ENCODE results near the gene SND1. TPM values are rescaled to one million over a fixed set of nuclear protein-coding genes. Genes with fewer than 3 reads are reported as not detected.

SND1 gene
- total and polyA plus RNA-seq, 10 of the 15 experiments (the other 5 are each of a cell fraction or from before 2014, with no cell fraction given), result 52.4 to 270 (median 146) TPM

DNA sequence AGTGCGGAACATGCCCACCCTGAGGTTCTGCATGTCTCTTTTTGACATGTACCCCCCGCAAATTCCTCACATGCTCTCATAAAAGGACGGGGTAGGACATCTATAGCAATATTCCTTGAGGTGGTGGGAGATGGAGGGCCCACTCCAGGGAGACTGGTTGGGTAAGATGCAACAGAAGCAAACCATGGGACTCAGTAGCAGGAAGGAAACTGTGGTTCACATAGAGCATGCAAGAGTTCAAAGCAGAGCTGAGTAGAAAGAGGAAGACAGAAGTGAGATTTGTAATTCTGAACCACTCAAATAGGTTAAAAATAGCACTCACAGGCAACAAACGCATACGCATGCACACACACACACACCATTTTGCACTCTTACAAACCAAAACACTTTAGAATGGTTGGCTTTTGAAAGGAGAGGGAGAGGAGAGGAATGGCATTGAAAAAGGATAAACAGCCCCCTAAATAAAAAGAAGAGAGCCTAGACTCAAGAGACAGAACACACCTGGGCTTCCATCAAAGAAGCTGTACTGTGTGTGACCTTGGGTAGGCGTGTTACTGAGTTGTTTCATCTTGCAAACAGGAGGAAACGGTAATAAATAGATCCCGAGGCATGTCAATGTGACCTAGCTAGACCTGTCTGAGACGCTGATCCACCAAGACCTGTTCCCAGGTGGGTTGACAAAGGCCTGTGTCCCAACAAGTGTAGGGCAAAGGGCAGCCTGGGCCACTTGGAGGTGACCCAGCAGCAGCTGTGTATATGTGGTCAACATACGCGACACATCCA is 456.8 kb downstream of the SND1 start (continued):
- no peak for TF ChIP-seq HDAC6 (IDR thresholded peaks at IDR 0.05; ENCODE audit: unreplicated experiment)
- 0 out of 2 replicates have a peak, but pooled peaks have one; percentile 14 for TF ChIP-seq TCF3 (IDR thresholded peaks at IDR 0.05; ENCODE audit: borderline replicate concordance, insufficient read depth, low read depth, low read length)
- TF ChIP-seq HDGF (IDR thresholded peaks at IDR 0.05), result peak; percentile 55; the same call in 1 of the 2 replicates
- no peak for TF ChIP-seq RB1 (IDR thresholded peaks at IDR 0.05; ENCODE audit: borderline replicate concordance)
- TF ChIP-seq POLR2A (IDR thresholded peaks at IDR 0.05; ENCODE audit: low read depth, low read length), result no peak
- peak; percentile 23; the same call in 1 of the 2 replicates for TF ChIP-seq TAF1 (IDR thresholded peaks at IDR 0.05; ENCODE audit: borderline replicate concordance, low read depth, low read length)
- TF ChIP-seq PAX8 (IDR thresholded peaks at IDR 0.05), result no peak
- TF ChIP-seq RFX5 (IDR thresholded peaks at IDR 0.05; ENCODE audit: low read depth, low read length), result no peak
- no peak for TF ChIP-seq GATAD2B (conservative IDR thresholded peaks at IDR 0.05; ENCODE audit: low read depth)
- TF ChIP-seq, protein P1, sequence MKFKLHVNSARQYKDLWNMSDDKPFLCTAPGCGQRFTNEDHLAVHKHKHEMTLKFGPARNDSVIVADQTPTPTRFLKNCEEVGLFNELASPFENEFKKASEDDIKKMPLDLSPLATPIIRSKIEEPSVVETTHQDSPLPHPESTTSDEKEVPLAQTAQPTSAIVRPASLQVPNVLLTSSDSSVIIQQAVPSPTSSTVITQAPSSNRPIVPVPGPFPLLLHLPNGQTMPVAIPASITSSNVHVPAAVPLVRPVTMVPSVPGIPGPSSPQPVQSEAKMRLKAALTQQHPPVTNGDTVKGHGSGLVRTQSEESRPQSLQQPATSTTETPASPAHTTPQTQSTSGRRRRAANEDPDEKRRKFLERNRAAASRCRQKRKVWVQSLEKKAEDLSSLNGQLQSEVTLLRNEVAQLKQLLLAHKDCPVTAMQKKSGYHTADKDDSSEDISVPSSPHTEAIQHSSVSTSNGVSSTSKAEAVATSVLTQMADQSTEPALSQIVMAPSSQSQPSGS (IDR thresholded peaks at IDR 0.05; ENCODE audit: low read length), result peak; percentile 91; the same call in 1 of the 2 replicates
- TF ChIP-seq, protein P2, sequence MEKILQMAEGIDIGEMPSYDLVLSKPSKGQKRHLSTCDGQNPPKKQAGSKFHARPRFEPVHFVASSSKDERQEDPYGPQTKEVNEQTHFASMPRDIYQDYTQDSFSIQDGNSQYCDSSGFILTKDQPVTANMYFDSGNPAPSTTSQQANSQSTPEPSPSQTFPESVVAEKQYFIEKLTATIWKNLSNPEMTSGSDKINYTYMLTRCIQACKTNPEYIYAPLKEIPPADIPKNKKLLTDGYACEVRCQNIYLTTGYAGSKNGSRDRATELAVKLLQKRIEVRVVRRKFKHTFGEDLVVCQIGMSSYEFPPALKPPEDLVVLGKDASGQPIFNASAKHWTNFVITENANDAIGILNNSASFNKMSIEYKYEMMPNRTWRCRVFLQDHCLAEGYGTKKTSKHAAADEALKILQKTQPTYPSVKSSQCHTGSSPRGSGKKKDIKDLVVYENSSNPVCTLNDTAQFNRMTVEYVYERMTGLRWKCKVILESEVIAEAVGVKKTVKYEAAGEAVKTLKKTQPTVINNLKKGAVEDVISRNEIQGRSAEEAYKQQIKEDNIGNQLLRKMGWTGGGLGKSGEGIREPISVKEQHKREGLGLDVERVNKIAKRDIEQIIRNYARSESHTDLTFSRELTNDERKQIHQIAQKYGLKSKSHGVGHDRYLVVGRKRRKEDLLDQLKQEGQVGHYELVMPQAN (conservative IDR thresholded peaks at IDR 0.05), result no peak
- TF ChIP-seq PAX5 (IDR thresholded peaks at IDR 0.05; ENCODE audit: borderline replicate concordance, low read depth, low read length), result 0 out of 2 replicates have a peak, but pooled peaks have one; percentile 53
- TF ChIP-seq ZNF207 (IDR thresholded peaks at IDR 0.05; ENCODE audit: borderline replicate concordance), result no peak
- TF ChIP-seq RAD51 (IDR thresholded peaks at IDR 0.05), result no peak
- TF ChIP-seq, protein P3, sequence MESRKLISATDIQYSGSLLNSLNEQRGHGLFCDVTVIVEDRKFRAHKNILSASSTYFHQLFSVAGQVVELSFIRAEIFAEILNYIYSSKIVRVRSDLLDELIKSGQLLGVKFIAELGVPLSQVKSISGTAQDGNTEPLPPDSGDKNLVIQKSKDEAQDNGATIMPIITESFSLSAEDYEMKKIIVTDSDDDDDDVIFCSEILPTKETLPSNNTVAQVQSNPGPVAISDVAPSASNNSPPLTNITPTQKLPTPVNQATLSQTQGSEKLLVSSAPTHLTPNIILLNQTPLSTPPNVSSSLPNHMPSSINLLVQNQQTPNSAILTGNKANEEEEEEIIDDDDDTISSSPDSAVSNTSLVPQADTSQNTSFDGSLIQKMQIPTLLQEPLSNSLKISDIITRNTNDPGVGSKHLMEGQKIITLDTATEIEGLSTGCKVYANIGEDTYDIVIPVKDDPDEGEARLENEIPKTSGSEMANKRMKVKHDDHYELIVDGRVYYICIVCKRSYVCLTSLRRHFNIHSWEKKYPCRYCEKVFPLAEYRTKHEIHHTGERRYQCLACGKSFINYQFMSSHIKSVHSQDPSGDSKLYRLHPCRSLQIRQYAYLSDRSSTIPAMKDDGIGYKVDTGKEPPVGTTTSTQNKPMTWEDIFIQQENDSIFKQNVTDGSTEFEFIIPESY (IDR thresholded peaks at IDR 0.05), result no peak
- TF ChIP-seq ASH2L (IDR thresholded peaks at IDR 0.05; ENCODE audit: borderline replicate concordance, low read depth), result peak; percentile 49; the same call in 1 of the 2 replicates
- TF ChIP-seq, protein P4, sequence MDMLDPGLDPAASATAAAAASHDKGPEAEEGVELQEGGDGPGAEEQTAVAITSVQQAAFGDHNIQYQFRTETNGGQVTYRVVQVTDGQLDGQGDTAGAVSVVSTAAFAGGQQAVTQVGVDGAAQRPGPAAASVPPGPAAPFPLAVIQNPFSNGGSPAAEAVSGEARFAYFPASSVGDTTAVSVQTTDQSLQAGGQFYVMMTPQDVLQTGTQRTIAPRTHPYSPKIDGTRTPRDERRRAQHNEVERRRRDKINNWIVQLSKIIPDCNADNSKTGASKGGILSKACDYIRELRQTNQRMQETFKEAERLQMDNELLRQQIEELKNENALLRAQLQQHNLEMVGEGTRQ (IDR thresholded peaks at IDR 0.05; ENCODE audit: borderline replicate concordance, low read depth, low read length), result no peak
- TF ChIP-seq ZNF274 (IDR thresholded peaks at IDR 0.05; ENCODE audit: insufficient read depth, insufficient read length), result no peak
- TF ChIP-seq FOXM1 (IDR thresholded peaks at IDR 0.05; ENCODE audit: low read depth, low read length), result peak; percentile 91
- TF ChIP-seq FOS (IDR thresholded peaks at IDR 0.05; ENCODE audit: borderline replicate concordance, extremely low read depth, insufficient read length), result no peak
- no peak for TF ChIP-seq FOXK2 (IDR thresholded peaks at IDR 0.05)
- TF ChIP-seq, protein P5, sequence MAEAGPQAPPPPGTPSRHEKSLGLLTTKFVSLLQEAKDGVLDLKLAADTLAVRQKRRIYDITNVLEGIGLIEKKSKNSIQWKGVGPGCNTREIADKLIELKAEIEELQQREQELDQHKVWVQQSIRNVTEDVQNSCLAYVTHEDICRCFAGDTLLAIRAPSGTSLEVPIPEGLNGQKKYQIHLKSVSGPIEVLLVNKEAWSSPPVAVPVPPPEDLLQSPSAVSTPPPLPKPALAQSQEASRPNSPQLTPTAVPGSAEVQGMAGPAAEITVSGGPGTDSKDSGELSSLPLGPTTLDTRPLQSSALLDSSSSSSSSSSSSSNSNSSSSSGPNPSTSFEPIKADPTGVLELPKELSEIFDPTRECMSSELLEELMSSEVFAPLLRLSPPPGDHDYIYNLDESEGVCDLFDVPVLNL (IDR thresholded peaks at IDR 0.05; ENCODE audit: low read depth, low read length), result no peak
- TF ChIP-seq BRCA1 (IDR thresholded peaks at IDR 0.05; ENCODE audit: low read depth, low read length), result no peak

Data from GM12878 (cell line).